H9 (cell line): Measurements from ENCODE around the gene FGF3. TPM values are rescaled to one million over a fixed set of nuclear protein-coding genes. Genes with fewer than 3 reads are reported as not detected.

Experiments
- DNase-seq: peaks from one replicate; pipeline ENCODE4 v3.0.0-alpha.2; 2017
- H2AFZ ChIP-seq: one replicate; pipeline ENCODE4 v1.6.1; 2013; ENCODE audit warnings: mild to moderate bottlenecking, low read length, control low read depth, moderate library complexity
- H2AK5ac ChIP-seq: 2 replicates; pipeline ENCODE4 v1.6.1; 2013; ENCODE audit warnings: low read length, control low read depth, mixed read lengths; ENCODE audit not compliant: insufficient read length
- H2BK120ac ChIP-seq: one replicate; pipeline ENCODE4 v1.6.1; 2013; ENCODE audit warnings: low read depth, mild to moderate bottlenecking, low read length, control low read depth, inconsistent platforms; ENCODE audit not compliant: poor library complexity, severe bottlenecking
- H2BK12ac ChIP-seq: 2 replicates; pipeline ENCODE4 v1.6.1; 2013; ENCODE audit warnings: low read length, control low read depth, mixed read lengths, low read depth; ENCODE audit not compliant: insufficient read length
- H2BK15ac ChIP-seq: 2 replicates; pipeline ENCODE4 v1.6.1; 2013; ENCODE audit warnings: low read depth, low read length, control low read depth
- H2BK20ac ChIP-seq: one replicate; pipeline ENCODE4 v1.6.1; 2013; ENCODE audit warnings: low read depth, mild to moderate bottlenecking, low read length, control low read depth, inconsistent platforms; ENCODE audit not compliant: poor library complexity, severe bottlenecking
- H2BK5ac ChIP-seq: 2 replicates; pipeline ENCODE4 v1.6.1; 2013; ENCODE audit warnings: low read length, control low read depth, mixed read lengths; ENCODE audit not compliant: insufficient read length
- H3K14ac ChIP-seq: 2 replicates; pipeline ENCODE4 v1.6.1; 2013; ENCODE audit warnings: low read length, control low read depth; ENCODE audit not compliant: insufficient read depth
- H3K18ac ChIP-seq: 2 replicates; pipeline ENCODE4 v1.6.1; 2013; ENCODE audit warnings: low read depth, mild to moderate bottlenecking, mixed read lengths, low read length, control low read depth; ENCODE audit not compliant: insufficient read length
- H3K23ac ChIP-seq: 2 replicates; pipeline ENCODE4 v1.6.1; 2013; ENCODE audit warnings: low read length, control low read depth, mixed read lengths, low read depth; ENCODE audit not compliant: insufficient read length
- H3K23me2 ChIP-seq: 2 replicates; pipeline ENCODE4 v1.6.1; 2013; ENCODE audit warnings: low read depth, mild to moderate bottlenecking, mixed read lengths, low read length, control low read depth; ENCODE audit not compliant: insufficient read length, poor library complexity, severe bottlenecking
- H3K27ac ChIP-seq: 2 replicates; pipeline ENCODE4 v1.5.1; 2013; ENCODE audit warnings: low read length, control low read depth, mixed read lengths, low read depth; ENCODE audit not compliant: insufficient read length
- H3K27me3 ChIP-seq: 2 replicates; pipeline ENCODE4 v1.6.1; 2013; ENCODE audit warnings: low read length, control low read depth, inconsistent platforms; ENCODE audit not compliant: insufficient read depth
- H3K4ac ChIP-seq: 2 replicates; pipeline ENCODE4 v1.6.1; 2013; ENCODE audit warnings: low read depth, mild to moderate bottlenecking, control low read depth, inconsistent platforms, low read length, moderate library complexity
- H3K4me1 ChIP-seq: 2 replicates; pipeline ENCODE4 v1.6.1; 2013; ENCODE audit warnings: low read length, control low read depth, inconsistent platforms; ENCODE audit not compliant: insufficient read depth
- H3K4me2 ChIP-seq: 2 replicates; pipeline ENCODE4 v1.6.1; 2013; ENCODE audit warnings: low read length, control low read depth, mixed read lengths; ENCODE audit not compliant: insufficient read length, insufficient read depth
- H3K56ac ChIP-seq: 2 replicates; pipeline ENCODE4 v1.6.1; 2013; ENCODE audit warnings: low read depth, mild to moderate bottlenecking, mixed read lengths, low read length, control low read depth; ENCODE audit not compliant: insufficient read length
- H3K79me1 ChIP-seq: 2 replicates; pipeline ENCODE4 v1.6.1; 2013; ENCODE audit warnings: low read depth, mild to moderate bottlenecking, moderate library complexity, low read length, control low read depth, inconsistent platforms; ENCODE audit not compliant: insufficient read depth, poor library complexity, severe bottlenecking
- H3K79me2 ChIP-seq: 2 replicates; pipeline ENCODE4 v1.6.1; 2013; ENCODE audit warnings: low read length, control low read depth, inconsistent platforms; ENCODE audit not compliant: insufficient read depth
- H3K9ac ChIP-seq: 2 replicates; pipeline ENCODE4 v1.6.1; 2013; ENCODE audit warnings: low read length, control low read depth, mixed read lengths; ENCODE audit not compliant: insufficient read length; ENCODE audit errors: extremely low read depth
- H3K9me3 ChIP-seq: one replicate; pipeline ENCODE4 v1.6.1; 2013; ENCODE audit warnings: low read depth, low read length, inconsistent platforms; ENCODE audit not compliant: control insufficient read depth
- H3T11ph ChIP-seq: one replicate; pipeline ENCODE4 v1.6.1; 2013; ENCODE audit warnings: mild to moderate bottlenecking, low read length, control low read depth, inconsistent platforms
- H4K20me1 ChIP-seq: one replicate; pipeline ENCODE4 v1.6.1; 2013; ENCODE audit not compliant: control insufficient read depth, insufficient read length, insufficient read depth
- H4K5ac ChIP-seq: 2 replicates; pipeline ENCODE4 v1.6.1; 2013; ENCODE audit warnings: low read depth, mild to moderate bottlenecking, mixed read lengths, low read length, control low read depth; ENCODE audit not compliant: insufficient read length
- H4K8ac ChIP-seq: replicated peaks from 2 replicates; pipeline ENCODE4 v1.6.1; 2013; ENCODE audit warnings: low read length, control low read depth, mixed read lengths, low read depth; ENCODE audit not compliant: insufficient read length
- H4K91ac ChIP-seq: 2 replicates; pipeline ENCODE4 v1.6.1; 2013; ENCODE audit warnings: low read depth, mild to moderate bottlenecking, moderate library complexity, mixed read lengths, low read length, control low read depth; ENCODE audit not compliant: insufficient read length
- H3K27ac Mint-ChIP-seq, 3 experiments: 2 replicates in 2 of 3; 3 replicates in 1 of 3; pipeline ENCODE4 v1.8.0; 2020 to 2021; ENCODE audit warnings: mixed read lengths in 3 of 3, mild to moderate bottlenecking in 1 of 3, moderate library complexity in 1 of 3
- H3K27me3 Mint-ChIP-seq: 2 replicates; pipeline ENCODE4 v1.8.0; 2021; ENCODE audit warnings: low read depth, mild to moderate bottlenecking, moderate library complexity, mixed read lengths
- H3K36me3 Mint-ChIP-seq, 3 experiments: 2 replicates in 2 of 3; 3 replicates in 1 of 3; pipeline ENCODE4 v1.8.0; 2020 to 2021; ENCODE audit warnings: low read depth in 3 of 3, mixed read lengths in 3 of 3; ENCODE audit not compliant: insufficient read depth in 1 of 3
- H3K4me1 Mint-ChIP-seq, 2 experiments: 2 replicates each; pipeline ENCODE4 v1.8.0; 2020; ENCODE audit warnings: mixed read lengths in 2 of 2
- H3K4me3 Mint-ChIP-seq, 2 experiments: 2 replicates in 1 of 2; 3 replicates in 1 of 2; pipeline ENCODE4 v1.8.0; 2020 to 2021; ENCODE audit warnings: mild to moderate bottlenecking in 2 of 2, mixed read lengths in 2 of 2, moderate library complexity in 1 of 2
- H3K9me3 Mint-ChIP-seq, 2 experiments: 2 replicates in 1 of 2; 3 replicates in 1 of 2; pipeline ENCODE4 v1.8.0; 2020; ENCODE audit warnings: mild to moderate bottlenecking in 2 of 2, mixed read lengths in 2 of 2, moderate library complexity in 1 of 2
- CTCF ChIP-seq: fragments of 200-600 bp; sonication (generic); conservative IDR thresholded peaks from 3 replicates; pipeline ENCODE4 v1.8.0; 2021; ENCODE audit warnings: antibody characterized with exemption, mild to moderate bottlenecking
- WGBS: extraction: QIAGEN DNeasy Blood & Tissue Kit; methylation state at CpG from one replicate; pipeline ENCODE4 v1.1.7; 2013; ENCODE audit warnings: missing lambda C conversion rate, low lambda C conversion rate, mixed read lengths; ENCODE audit not compliant: insufficient read length; ENCODE audit errors: extremely low coverage; 5-methylcytosine and 5-hydroxymethylcytosine counted together
- total RNA-seq: library from RNA; stranded (reverse); gene quantifications from 2 replicates; pipeline ENCODE4 v1.2.1, GENCODE V29; 2021

The FGF3 gene
- total RNA-seq, 1 experiment from 2014 or later = not detected

- Histone ChIP-seq H3K23me2 (peaks cover 4% of the 10 kb centered on the region), H2AFZ (no peak overlapping the region), H4K5ac (no peak overlapping the region), H3K4me2 (no peak overlapping the region), H2AK5ac (no peak overlapping the region), H3K27me3 (no peaks in the 10 kb centered on the region), H2BK5ac (no peak overlapping the region), H3K9me3 (no peaks in the 10 kb centered on the region), H2BK120ac (no peak overlapping the region), H2BK15ac (no peak overlapping the region), H4K8ac (no peak overlapping the region), H3K79me2 (no peaks in the 10 kb centered on the region), H2BK12ac (no peak overlapping the region), H4K20me1 (no peaks in the 10 kb centered on the region), H3K18ac (no peak overlapping the region), H4K91ac (no peak overlapping the region), H3K79me1 (no peaks in the 10 kb centered on the region), H3K27ac (no peak overlapping the region), H3K4ac (no peak overlapping the region), H3K14ac (no peak overlapping the region; the same call in 1 of the 2 replicates), H3K9ac (no peak overlapping the region), H3K4me1 (no peaks in the 10 kb centered on the region), H3T11ph (no peak overlapping the region), H3K23ac (no peak overlapping the region), H2BK20ac (no peak overlapping the region), H3K56ac (no peak overlapping the region)
- peaks cover 0 to 5% (median 1%) of the 10 kb centered on the region in 3 experiments; a peak in 3 of 7 replicates for H3K36me3 Mint-ChIP-seq
- DNase-seq = no peak
- peak; percentile 22; the same call in 1 of the 3 replicates for TF ChIP-seq CTCF
- H3K4me3 Mint-ChIP-seq = no peak overlapping the region
- peaks cover 0 to 8% of the 10 kb centered on the region in 2 experiments; a peak in 1 of 4 replicates for H3K4me1 Mint-ChIP-seq
- no peak overlapping the region for H3K27ac Mint-ChIP-seq
- WGBS = no CpG with 5 or more reads among the region's 14 CpGs
- peaks cover 5% of the 10 kb centered on the region for H3K27me3 Mint-ChIP-seq
- H3K9me3 Mint-ChIP-seq = peaks cover 3 to 6% of the 10 kb centered on the region in 2 experiments; a peak in 3 of 5 replicates
Measured at GRCh38 chr11:69797156-69797555, 22.1 kb downstream of the FGF3 start.
